HepG2 (cell line): Measurements from ENCODE around the gene CHST12. TPM values are rescaled to one million over a fixed set of nuclear protein-coding genes. Genes with fewer than 3 reads are reported as not detected.

Experiments used
- CREB3 ChIP-seq: sonication (generic); formaldehyde crosslinking; IDR thresholded peaks from 2 replicates; pipeline ENCODE4 v1.5.0; 2020; ENCODE audit warnings: missing genetic modification reagents
- HIVEP1 ChIP-seq: sonication (generic); formaldehyde crosslinking; IDR thresholded peaks from 2 replicates; pipeline ENCODE4 v1.4.0; 2020; ENCODE audit warnings: mild to moderate bottlenecking, missing genetic modification reagents
- NONO ChIP-seq, 2 experiments: fragments of 450-650 bp in 1 of 2; sonication (generic) in 1 of 2; formaldehyde crosslinking in 1 of 2; IDR thresholded peaks in 1 of 2; conservative IDR thresholded peaks in 1 of 2; 2 replicates each; pipeline versions ENCODE4 v1.6.1 to v1.8.0; 2017 to 2022; ENCODE audit warnings: mild to moderate bottlenecking in 1 of 2, missing genetic modification reagents in 1 of 2, moderate library complexity in 1 of 2
- NR2F2 ChIP-seq: IDR thresholded peaks from 2 replicates; pipeline ENCODE4 v1.6.1; 2012; ENCODE audit warnings: low read depth, inconsistent platforms, borderline replicate concordance
- POLR2A ChIP-seq, 2 experiments: IDR thresholded peaks; 2 replicates each; pipeline ENCODE4 v1.6.1; 2011; ENCODE audit warnings: low read depth in 2 of 2, low read length in 2 of 2, mild to moderate bottlenecking in 1 of 2, moderate library complexity in 1 of 2; ENCODE audit not compliant: insufficient read depth in 1 of 2
- REL ChIP-seq: sonication (generic); formaldehyde crosslinking; conservative IDR thresholded peaks from 2 replicates; pipeline ENCODE4 v1.8.0; 2022; ENCODE audit warnings: mild to moderate bottlenecking, missing genetic modification reagents, moderate library complexity
- RORA ChIP-seq: sonication (generic); formaldehyde crosslinking; IDR thresholded peaks from 2 replicates; pipeline ENCODE4 v1.5.0; 2020; ENCODE audit warnings: mild to moderate bottlenecking, missing genetic modification reagents, moderate library complexity
- SETDB1 ChIP-seq: sonication (generic); formaldehyde crosslinking; IDR thresholded peaks from 2 replicates; pipeline ENCODE4 v1.5.1; 2020; ENCODE audit warnings: missing genetic modification reagents, mild to moderate bottlenecking, borderline replicate concordance
- SNAPC2 ChIP-seq: sonication (generic); formaldehyde crosslinking; IDR thresholded peaks from 2 replicates; pipeline ENCODE4 v1.8.1; 2022; ENCODE audit warnings: mild to moderate bottlenecking, missing genetic modification reagents
- SOX13 ChIP-seq, 3 experiments: fragments of 450-650 bp in 1 of 3; sonication (generic) in 1 of 3; formaldehyde crosslinking in 1 of 3; IDR thresholded peaks in 2 of 3; conservative IDR thresholded peaks in 1 of 3; 2 replicates each; pipeline versions ENCODE4 v1.5.0 to v1.6.1; 2016 to 2020; ENCODE audit warnings: antibody characterized with exemption in 1 of 3, mild to moderate bottlenecking in 1 of 3, missing compliant biosample characterization in 1 of 3, missing genetic modification reagents in 1 of 3, moderate library complexity in 1 of 3
- TERF1 ChIP-seq: sonication (generic); formaldehyde crosslinking; IDR thresholded peaks from 2 replicates; pipeline ENCODE4 v1.8.0; 2022; ENCODE audit warnings: mild to moderate bottlenecking, missing genetic modification reagents, moderate library complexity
- THAP9 ChIP-seq: sonication (generic); formaldehyde crosslinking; IDR thresholded peaks from 2 replicates; pipeline ENCODE4; 2020; ENCODE audit warnings: missing genetic modification reagents, mild to moderate bottlenecking, borderline replicate concordance
- ZBED4 ChIP-seq: sonication (generic); formaldehyde crosslinking; IDR thresholded peaks from 2 replicates; pipeline ENCODE4 v1.4.0; 2020; ENCODE audit warnings: missing genetic modification reagents, borderline replicate concordance
- ZNF280B ChIP-seq: sonication (generic); formaldehyde crosslinking; IDR thresholded peaks from 2 replicates; pipeline ENCODE4 v1.5.0; 2020; ENCODE audit warnings: missing genetic modification reagents, mild to moderate bottlenecking, borderline replicate concordance
- ZNF513 ChIP-seq: sonication (generic); formaldehyde crosslinking; conservative IDR thresholded peaks from 2 replicates; pipeline ENCODE4 v1.5.0; 2020; ENCODE audit warnings: missing genetic modification reagents
- ZNF788 ChIP-seq: sonication (generic); formaldehyde crosslinking; IDR thresholded peaks from 2 replicates; pipeline ENCODE4 v1.5.0; 2020; ENCODE audit warnings: mild to moderate bottlenecking, missing genetic modification reagents, borderline replicate concordance
- polyA plus RNA-seq, 8 experiments: library from polyadenylated mRNA; depleted of rRNA in 3 of 8; stranded (reverse) in 7 of 8; unstranded in 1 of 8; fragments of >200 nt; fragmentation: Illumina TruSeq in 4 of 8; extraction: Trizol in 4 of 8; gene quantifications; 2 replicates each; pipeline versions ENCODE4 v1.2.1 to v1.2.3, GENCODE V29; 2011 to 2016; ENCODE audit warnings: low read depth in 4 of 8, missing spikeins in 1 of 8, mixed read lengths in 1 of 8; ENCODE audit not compliant: insufficient read depth in 1 of 8
- total RNA-seq, 5 experiments: library from RNA; depleted of rRNA; stranded (reverse); fragments of >200 nt; fragmentation: Illumina TruSeq; extraction: Trizol; gene quantifications; 2 replicates each; pipeline ENCODE4 v1.2.3, GENCODE V29; 2016; ENCODE audit warnings: low read depth in 1 of 5

CHST12 gene
- total and polyA plus RNA-seq, 2 of the 13 experiments (the other 11 are each of a cell fraction or from before 2014, with no cell fraction given): 6.4 to 15.8 TPM

GRCh38 chr7:2353936-2354185, 49.5 kb upstream of the CHST12 start (continued):
- TF ChIP-seq SOX13 (IDR thresholded peaks at IDR 0.05): no peak
- TF ChIP-seq SOX13 (CRISPR knock-in tag; conservative IDR thresholded peaks at IDR 0.05 in 1 of 2, IDR thresholded peaks at IDR 0.05 in 1 of 2): no peak; a peak in 1 of 4 replicates
- peak; percentile 66; the same call in 1 of the 2 replicates for TF ChIP-seq HIVEP1 (CRISPR knock-in tag)
- peak; percentile 81 for TF ChIP-seq ZBED4 (CRISPR knock-in tag)
- peak; percentile 95 for TF ChIP-seq ZNF788 (CRISPR knock-in tag)
- TF ChIP-seq SETDB1 (CRISPR knock-in tag): no peak
- TF ChIP-seq RORA (CRISPR knock-in tag): no peak
- TF ChIP-seq REL (CRISPR knock-in tag): 0 out of 2 replicates have a peak, but pooled peaks have one; percentile 61
- TF ChIP-seq ZNF513 (CRISPR knock-in tag): no peak
- TF ChIP-seq SNAPC2: peak; percentile 81; the same call in 1 of the 2 replicates
- TF ChIP-seq NR2F2: peak; percentile 45; the same call in 1 of the 2 replicates
- peak; percentile 97 for TF ChIP-seq CREB3 (CRISPR knock-in tag)
- peak; percentile 79 to 98 for TF ChIP-seq POLR2A (IDR thresholded peaks at IDR 0.05; ENCODE audit: insufficient read depth in 1 of 2, low read depth in 2 of 2, low read length in 2 of 2)
- peak; percentile 85; the same call in 1 of the 2 replicates for TF ChIP-seq TERF1 (CRISPR knock-in tag)
- no peak for TF ChIP-seq NONO (IDR thresholded peaks at IDR 0.05)
- TF ChIP-seq NONO (CRISPR knock-in tag; conservative IDR thresholded peaks at IDR 0.05): 0 out of 2 replicates have a peak, but pooled peaks have one; percentile 19
- TF ChIP-seq THAP9 (CRISPR knock-in tag): peak; percentile 71; the same call in 1 of the 2 replicates
- peak; percentile 91 for TF ChIP-seq ZNF280B (CRISPR knock-in tag)
